Erythroblast (primary cell): ENCODE data around the gene SUCO.

ENCODE experiments used
- GATA1 ChIP-seq: IDR thresholded peaks from 2 replicates; pipeline ENCODE4 v1.6.1; 2011; ENCODE audit warnings: low read depth, mild to moderate bottlenecking, control low read depth, low read length, moderate library complexity
- POLR2A ChIP-seq: IDR thresholded peaks from 2 replicates; pipeline ENCODE4 v1.6.1; 2011; ENCODE audit warnings: mild to moderate bottlenecking, low read length

DNA sequence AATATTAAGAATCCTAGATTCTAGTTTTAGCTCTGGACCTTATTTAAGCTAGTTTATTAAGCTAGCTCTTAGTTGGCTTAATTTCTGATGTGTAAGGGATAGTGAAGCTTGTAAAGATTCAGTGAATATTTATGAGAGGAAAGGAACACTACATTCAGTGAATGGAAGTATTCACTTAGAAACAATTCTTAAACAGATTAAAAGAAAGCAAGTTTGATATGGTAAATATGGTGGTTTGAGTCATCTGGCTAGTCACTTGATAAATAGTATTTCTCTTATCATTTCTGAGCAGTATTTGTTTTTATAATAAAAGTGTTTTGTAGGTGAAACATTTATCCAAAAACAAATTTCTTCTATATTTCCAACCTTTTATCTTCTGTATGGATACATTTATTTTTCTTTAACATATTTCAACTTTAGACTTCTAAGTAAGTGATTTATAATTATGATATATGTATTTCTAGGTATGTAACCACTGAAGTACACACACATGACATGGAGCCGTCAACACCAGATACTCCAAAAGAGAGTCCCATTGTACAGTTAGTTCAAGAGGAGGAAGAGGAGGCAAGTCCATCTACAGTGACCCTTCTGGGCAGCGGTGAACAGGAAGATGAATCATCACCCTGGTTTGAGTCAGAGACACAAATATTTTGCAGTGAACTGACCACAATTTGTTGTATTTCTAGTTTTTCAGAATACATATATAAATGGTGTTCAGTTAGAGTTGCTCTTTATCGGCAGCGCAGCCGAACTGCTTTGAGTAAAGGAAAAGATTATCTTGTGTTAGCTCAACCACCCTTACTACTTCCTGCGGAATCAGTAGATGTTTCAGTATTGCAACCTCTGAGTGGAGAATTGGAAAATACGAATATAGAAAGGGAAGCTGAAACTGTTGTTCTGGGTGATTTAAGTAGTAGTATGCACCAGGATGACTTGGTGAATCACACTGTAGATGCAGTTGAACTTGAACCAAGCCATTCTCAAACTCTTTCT, 55.6 kb downstream of the SUCO start:
- TF ChIP-seq POLR2A = no peak
- TF ChIP-seq GATA1 = no peak
